ENCODE data around the gene MLYCD.

- no peak for TF ChIP-seq CTCF (conservative IDR thresholded peaks at IDR 0.05; ENCODE audit: low read depth in 2 of 2)
- no peak for TF ChIP-seq POLR2AphosphoS5 (IDR thresholded peaks at IDR 0.05; ENCODE audit: low read depth)
- no peak for TF ChIP-seq EZH2 (IDR thresholded peaks at IDR 0.05; ENCODE audit: low read depth, unreplicated experiment)
- TF ChIP-seq EZH2phosphoT487 (IDR thresholded peaks at IDR 0.05; ENCODE audit: unreplicated experiment), result no peak
- TF ChIP-seq ETS1 (IDR thresholded peaks at IDR 0.05), result no peak
- TF ChIP-seq STAT1 (IDR thresholded peaks at IDR 0.05; ENCODE audit: unreplicated experiment), result no peak
- TF ChIP-seq REST (IDR thresholded peaks at IDR 0.05; ENCODE audit: unreplicated experiment), result no peak
- no peak for TF ChIP-seq NANOG (IDR thresholded peaks at IDR 0.05; ENCODE audit: borderline replicate concordance)
Measured at GRCh38 chr16:83954577-83955016, 55.7 kb downstream of the MLYCD start.

Data from GM23338 (cell line).